AG08395 (cell line): ENCODE data around the gene LYPD5.
"Not testable (repeated sequence)": the region's sequence is repeated elsewhere in the genome, so short reads cannot be mapped to it uniquely, and the experiment has no call there.

Experiments
- DNase-seq: peaks from one replicate; pipeline ENCODE4 v3.0.0; 2012; ENCODE audit warnings: mixed read lengths, low spot score

LYPD5 gene

GRCh38 chr19:43802216-43802951 is at the start of gene LYPD5:
LYPD5 (minus strand) TSS chr19:43802447; CDS start chr19:43802380, 67 bp downstream.
- no peak for DNase-seq

GRCh38 chr19:43848821-43849220 is 46.6 kb upstream of the LYPD5 start:
- DNase-seq, result no peak

GRCh38 chr19:43847884-43848283 is 45.6 kb upstream of the LYPD5 start:
- DNase-seq, result no peak

- DNase-seq, result no peak
Observed at GRCh38 chr19:43847246-43847645, 45.0 kb upstream of the LYPD5 start.

- DNase-seq, result no peak
Observed at GRCh38 chr19:43842007-43842406, 39.8 kb upstream of the LYPD5 start.

- no peak for DNase-seq
Observed at GRCh38 chr19:43839139-43839538, 36.9 kb upstream of the LYPD5 start.

GRCh38 chr19:43826787-43827754 is 24.8 kb upstream of the LYPD5 start, which contains the start of gene ZNF283:
ZNF283 (plus strand) TSS chr19:43827321; CDS start chr19:43833505, 6,184 bp downstream.
- peak; percentile 94 for DNase-seq

GRCh38 chr19:43824572-43824971 is 22.3 kb upstream of the LYPD5 start:
- DNase-seq, result not testable (repeated sequence)

- not testable (repeated sequence) for DNase-seq
Observed at GRCh38 chr19:43823856-43824255, 21.6 kb upstream of the LYPD5 start.

- DNase-seq, result no peak
Observed at GRCh38 chr19:43820884-43821215, 18.6 kb upstream of the LYPD5 start.

- peak; percentile 69 for DNase-seq
Observed at GRCh38 chr19:43820098-43820883, 18.0 kb upstream of the LYPD5 start.

- DNase-seq, result no peak
Observed at GRCh38 chr19:43818500-43818899, 16.3 kb upstream of the LYPD5 start.

GRCh38 chr19:43817454-43817853 is 15.2 kb upstream of the LYPD5 start:
- not testable (repeated sequence) for DNase-seq

- no peak for DNase-seq
Observed at GRCh38 chr19:43814663-43815352, 12.6 kb upstream of the LYPD5 start.

- no peak for DNase-seq
Observed at GRCh38 chr19:43812688-43813087, 10.4 kb upstream of the LYPD5 start.

- no peak for DNase-seq
Observed at GRCh38 chr19:43812259-43812658, 10.0 kb upstream of the LYPD5 start.

GRCh38 chr19:43811837-43812236 is 9.6 kb upstream of the LYPD5 start:
- no peak for DNase-seq

- DNase-seq, result peak; percentile 52
Observed at GRCh38 chr19:43809762-43810696, 7.8 kb upstream of the LYPD5 start.

- no peak for DNase-seq
Observed at GRCh38 chr19:43807651-43808050, 5.4 kb upstream of the LYPD5 start.

GRCh38 chr19:43806848-43807247 is 4.6 kb upstream of the LYPD5 start:
- no peak for DNase-seq
